Endothelial cell of umbilical vein (primary cell): ENCODE measurements around the gene SELENOT. TPM values are rescaled to one million over a fixed set of nuclear protein-coding genes. Genes with fewer than 3 reads are reported as not detected.

Experiments
- Bru-seq: library from RNA; stranded (reverse); fragments of 400-500 nt; gene quantifications from one replicate; lab custom pipeline; 2021; lab: Mats Ljungman, UMichigan
- BruChase-seq, 2 experiments: library from RNA; stranded (reverse); fragments of 400-500 nt; gene quantifications; one replicate each; lab custom pipeline; 2021; lab: Mats Ljungman, UMichigan
- BruUV-seq: library from RNA; stranded (reverse); fragments of 400-500 nt; replicated peaks from 2 replicates; lab custom pipeline; 2021; lab: Mats Ljungman, UMichigan
- CTCF ChIA-PET: fragments of 300-600, 350-600 bp; sonication (Branson Sonifier 250); formaldehyde crosslinking; loops from one replicate; lab custom pipeline; 2021; ENCODE audit warnings: antibody characterized with exemption, inconsistent platforms; lab: Charles Lee
- POLR2A ChIA-PET: fragments of 300-600, 350-600 bp; sonication (Branson Sonifier 250); formaldehyde crosslinking; loops from one replicate; lab custom pipeline; 2021; ENCODE audit warnings: antibody characterized with exemption, inconsistent platforms; lab: Charles Lee
- DNase-seq: peaks from one replicate; pipeline ENCODE4 v3.0.0-alpha.2; 2011; ENCODE audit warnings: low read depth, low spot score
- FAIRE-seq: peaks from 2 replicates; lab custom pipeline; 2011; peaks lifted over from hg19 to GRCh38; lab: Jason Lieb, UNC
- H2AFZ ChIP-seq: 2 replicates; pipeline ENCODE4 v1.6.0; 2012; ENCODE audit warnings: low read depth, low read length, control low read depth, inconsistent platforms
- H3K27ac ChIP-seq: 2 replicates; pipeline ENCODE4 v1.5.1; 2011; ENCODE audit warnings: low read depth, mild to moderate bottlenecking, control low read depth, low read length, moderate library complexity; ENCODE audit not compliant: insufficient read depth
- H3K27me3 ChIP-seq, 2 experiments: 2 replicates each; pipeline versions ENCODE4 v1.6.0 to v1.6.1; 2011; ENCODE audit warnings: low read length in 2 of 2, mixed read lengths in 1 of 2; ENCODE audit not compliant: control insufficient read depth in 2 of 2, insufficient read depth in 2 of 2
- H3K36me3 ChIP-seq, 2 experiments: 2 replicates in 1 of 2; 3 replicates in 1 of 2; pipeline ENCODE4 v1.5.1; 2011; ENCODE audit warnings: low read length in 2 of 2, mild to moderate bottlenecking in 1 of 2, moderate library complexity in 1 of 2; ENCODE audit not compliant: control insufficient read depth in 2 of 2, insufficient read depth in 2 of 2; ENCODE audit errors: extremely low read depth in 1 of 2
- H3K4me1 ChIP-seq: 3 replicates; pipeline ENCODE4 v1.5.1; 2011; ENCODE audit warnings: mild to moderate bottlenecking, low read length; ENCODE audit not compliant: control insufficient read depth, insufficient read depth; ENCODE audit errors: extremely low read depth
- H3K4me2 ChIP-seq: 2 replicates; pipeline ENCODE4 v1.6.1; 2011; ENCODE audit warnings: low read length, control low read depth, mixed read lengths; ENCODE audit not compliant: insufficient read depth
- H3K4me3 ChIP-seq, 3 experiments: fragments of 200-600 bp in 1 of 3; sonication (generic), shearing (Covaris generic) in 1 of 3; replicated peaks in 1 of 3; 2 replicates each; pipeline ENCODE4 v1.5.1; 2011 to 2016; ENCODE audit warnings: control low read depth in 3 of 3, low read length in 3 of 3, mild to moderate bottlenecking in 2 of 3, inconsistent platforms in 1 of 3, low read depth in 1 of 3, moderate library complexity in 1 of 3; ENCODE audit not compliant: insufficient read depth in 1 of 3
- H3K79me2 ChIP-seq: 2 replicates; pipeline ENCODE4 v1.6.0; 2012; ENCODE audit warnings: low read length, inconsistent platforms; ENCODE audit not compliant: control insufficient read depth, insufficient read depth
- H3K9ac ChIP-seq: replicated peaks from 2 replicates; pipeline ENCODE3; 2011; ENCODE audit warnings: low read length, control low read depth; ENCODE audit not compliant: insufficient read depth; ENCODE audit errors: extremely low read depth
- H3K9me1 ChIP-seq: replicated peaks from 3 replicates; pipeline ENCODE4 v1.6.0; 2011; ENCODE audit warnings: mild to moderate bottlenecking, low read length; ENCODE audit not compliant: control insufficient read depth, insufficient read depth; ENCODE audit errors: extremely low read depth
- H3K9me3 ChIP-seq: replicated peaks from 2 replicates; pipeline ENCODE4 v1.5.1; 2012; ENCODE audit warnings: low read length, inconsistent platforms; ENCODE audit not compliant: control insufficient read depth, insufficient read depth
- H4K20me1 ChIP-seq: replicated peaks from 2 replicates; pipeline ENCODE3; 2011; ENCODE audit warnings: mild to moderate bottlenecking, low read length; ENCODE audit not compliant: control insufficient read depth, insufficient read depth; ENCODE audit errors: extremely low read depth
- CTCF ChIP-seq, 2 donors: IDR thresholded peaks; 1 replicate in 1 of 2; 2 replicates in 1 of 2; pipeline ENCODE4 v1.5.1; 2011; ENCODE audit warnings: low read length in 2 of 2, mild to moderate bottlenecking in 2 of 2, moderate library complexity in 2 of 2, control low read depth in 1 of 2, inconsistent platforms in 1 of 2, low read depth in 1 of 2; ENCODE audit not compliant: insufficient read depth in 1 of 2; ENCODE audit errors: extremely low read depth in 1 of 2
- EZH2 ChIP-seq: IDR thresholded peaks from 2 replicates; pipeline ENCODE4 v1.6.1; 2012; ENCODE audit warnings: borderline replicate concordance, low read depth, mild to moderate bottlenecking, moderate library complexity, low read length, inconsistent platforms; ENCODE audit not compliant: severe bottlenecking
- GATA2 ChIP-seq: IDR thresholded peaks from 2 replicates; pipeline ENCODE4 v1.7.0; 2011; ENCODE audit warnings: low read depth, mild to moderate bottlenecking, moderate library complexity, mixed read lengths, low read length; ENCODE audit not compliant: insufficient read length, insufficient read depth
- JUN ChIP-seq: IDR thresholded peaks from 2 replicates; pipeline ENCODE4 v1.6.1; 2011; ENCODE audit warnings: borderline replicate concordance, low read depth; ENCODE audit not compliant: insufficient read length, insufficient read depth
- POLR2A ChIP-seq: IDR thresholded peaks from 2 replicates; pipeline ENCODE4 v1.6.1; 2012; ENCODE audit warnings: low read depth, mild to moderate bottlenecking, control low read depth, low read length
- POLR2AphosphoS5 ChIP-seq: IDR thresholded peaks from 2 replicates; pipeline ENCODE4 v1.6.1; 2012; ENCODE audit warnings: low read depth, mild to moderate bottlenecking, control low read depth, low read length, moderate library complexity; ENCODE audit not compliant: insufficient read depth
- dilution Hi-C: fragments of 300-500 bp; cut with MboI; formaldehyde crosslinking; loops from one replicate; pipeline ENCODE4 v1.15.0; 2019; ENCODE audit warnings: low sequenced_read_pairs; ENCODE audit not compliant: extremely low pct_ligation_motif_present
- intact Hi-C: fragments of 100-400 bp; cut with micrococcal nuclease; formaldehyde crosslinking; loops from one replicate; pipeline ENCODE4 v1.10.0; 2022
- long read RNA-seq: library from polyadenylated mRNA; stranded (forward); transcript quantifications from one replicate; pipeline ENCODE4 v2.0.0, GENCODE V29; 2021
- polyA minus RNA-seq, 3 experiments: library from RNA; depleted of rRNA, polyadenylated mRNA; stranded (reverse); fragments of >200 nt; gene quantifications; 1 replicate in 1 of 3; 2 replicates in 2 of 3; pipeline ENCODE4 v1.2.3, GENCODE V29; 2011
- polyA plus RNA-seq, 4 experiments: library from polyadenylated mRNA; depleted of rRNA in 3 of 4; stranded (reverse) in 3 of 4; unstranded in 1 of 4; fragments of >200 nt; gene quantifications; 2 replicates each; pipeline versions ENCODE4 v1.2.1 to v1.2.3, GENCODE V29; 2011 to 2012; ENCODE audit warnings: missing spikeins in 1 of 4
- total RNA-seq: library from RNA; stranded (reverse); gene quantifications from 2 replicates; pipeline ENCODE4 v1.2.3, GENCODE V29; 2021

SELENOT gene
- total RNA-seq, result 89.2 and 103 TPM in 2 replicates
- 299 and 328 TPM in 2 replicates for polyA plus RNA-seq
- 345 and 375 TPM in 2 replicates for polyA plus RNA-seq (2011; cell fraction: cytosol; rRNA removed)
- 94.5 and 108 TPM in 2 replicates for polyA plus RNA-seq (2011; cell fraction: nucleus; rRNA removed)
- polyA plus RNA-seq (2012), result 87.4 and 158 TPM in 2 replicates
- polyA minus RNA-seq, result 433 and 503 TPM in 2 replicates
- 98.9 TPM for polyA minus RNA-seq (2011; cell fraction: cytosol; rRNA and poly(A)+ RNA removed)
- 73.8 and 125 TPM in 2 replicates for polyA minus RNA-seq (2011; cell fraction: nucleus; rRNA and poly(A)+ RNA removed)
- percentile 91 among the genes with signal in this experiment for Bru-seq, nascent RNA
- percentile 91 among the genes with signal in this experiment for BruChase-seq, experiment 1, labeled RNA remaining after a 6-hour chase
- BruChase-seq, experiment 2, labeled RNA remaining after a 2-hour chase, result percentile 82 among the genes with signal in this experiment
- long read RNA-seq, transcript SELENOT-202 (6 exons, 3,469 nt), result major isoform, 364 of 388 reads
- long read RNA-seq, partial matches to known transcripts, result 4 of 388 reads
- long read RNA-seq, other reads (novel, unspliced or antisense), result 17 of 388 reads

- H3K4me2 ChIP-seq, result peak within 1 kb of the TSS; percentile 89
- H3K4me1 ChIP-seq, result peaks cover 31% of the 10 kb centered on the region
- no peaks in the 10 kb centered on the region for H3K36me3 ChIP-seq
- H3K9me3 ChIP-seq, result no peaks in the 10 kb centered on the region
- BruUV-seq, result TSS peak; percentile 51
- peaks cover 48% of the 10 kb centered on the region for H3K79me2 ChIP-seq
- H3K27me3 ChIP-seq, result no peaks in the 10 kb centered on the region
- FAIRE-seq (peak; percentile 89), DNase-seq (peak; percentile 99)
- dilution Hi-C loops (no loop called here), intact Hi-C loops (loop anchor here (1.0 to 5.0 kb wide), 7 partner anchors 10 to 636 kb away; partner anchors contain the start of genes EIF2A, ERICH6, MED12L and SERP1)
- peak within 1 kb of the TSS; percentile 81 for H3K27ac ChIP-seq
- no peaks in the 10 kb centered on the region for H3K9me1 ChIP-seq
- CTCF ChIA-PET, result interaction anchor here (0.7 to 1.7 kb wide), 6 partner anchors 9 to 419 kb away, joined by 3 to 7 read pairs (median 4); partner anchors contain the start of gene SIAH2
- H3K9ac ChIP-seq, result peak within 1 kb of the TSS; percentile 82
- TF ChIP-seq POLR2A (peak; percentile 98), POLR2AphosphoS5 (peak; percentile 96), GATA2 (no peak), CTCF (IDR thresholded peaks at IDR 0.05; ENCODE audit: extremely low read depth in 1 of 2, insufficient read depth in 1 of 2, low read depth in 1 of 2, low read length in 2 of 2) (peak; percentile 14 to 30), JUN (no peak), EZH2 (no peak)
- peak within 1 kb of the TSS; percentile 23 for H2AFZ ChIP-seq
- peak within 1 kb of the TSS; percentile 67 to 72 (median 72) for H3K4me3 ChIP-seq
- peaks cover 1% of the 10 kb centered on the region for H4K20me1 ChIP-seq
- POLR2A ChIA-PET, result interaction anchor here (0.6 to 1.0 kb wide), 5 partner anchors 9 to 235 kb away, joined by 3 to 6 read pairs (median 4); partner anchors contain the start of genes ERICH6 and SIAH2
Measured at GRCh38 chr3:150603153-150603979, at the start of gene SELENOT. Gene SELENOT, plus strand, starts transcription at chr3:150603321. Its CDS starts 42 bp downstream, at chr3:150603363.
